ENCODE measurements around the gene MAGI1.

- TF ChIP-seq, protein P1, sequence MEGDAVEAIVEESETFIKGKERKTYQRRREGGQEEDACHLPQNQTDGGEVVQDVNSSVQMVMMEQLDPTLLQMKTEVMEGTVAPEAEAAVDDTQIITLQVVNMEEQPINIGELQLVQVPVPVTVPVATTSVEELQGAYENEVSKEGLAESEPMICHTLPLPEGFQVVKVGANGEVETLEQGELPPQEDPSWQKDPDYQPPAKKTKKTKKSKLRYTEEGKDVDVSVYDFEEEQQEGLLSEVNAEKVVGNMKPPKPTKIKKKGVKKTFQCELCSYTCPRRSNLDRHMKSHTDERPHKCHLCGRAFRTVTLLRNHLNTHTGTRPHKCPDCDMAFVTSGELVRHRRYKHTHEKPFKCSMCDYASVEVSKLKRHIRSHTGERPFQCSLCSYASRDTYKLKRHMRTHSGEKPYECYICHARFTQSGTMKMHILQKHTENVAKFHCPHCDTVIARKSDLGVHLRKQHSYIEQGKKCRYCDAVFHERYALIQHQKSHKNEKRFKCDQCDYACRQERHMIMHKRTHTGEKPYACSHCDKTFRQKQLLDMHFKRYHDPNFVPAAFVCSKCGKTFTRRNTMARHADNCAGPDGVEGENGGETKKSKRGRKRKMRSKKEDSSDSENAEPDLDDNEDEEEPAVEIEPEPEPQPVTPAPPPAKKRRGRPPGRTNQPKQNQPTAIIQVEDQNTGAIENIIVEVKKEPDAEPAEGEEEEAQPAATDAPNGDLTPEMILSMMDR (IDR thresholded peaks at IDR 0.05): no peak
- no peak for TF ChIP-seq POLR2A (IDR thresholded peaks at IDR 0.05)
Observed at GRCh38 chr3:66021731-66022131, 17.0 kb downstream of the MAGI1 start.

Measured in uterus (tissue), 2 donors.